ENCODE results near the gene RGL1. TPM values are rescaled to one million over a fixed set of nuclear protein-coding genes. Genes with fewer than 3 reads are reported as not detected.

RGL1 gene
- total RNA-seq, 1 donor from 2014 or later, result 5.9 TPM

- Mint-ChIP-seq H3K27me3 (no peaks in the 10 kb centered on the region), H3K4me1 (ENCODE audit: low read depth) (no peaks in the 10 kb centered on the region), H3K4me3 (ENCODE audit: low read depth) (no peak overlapping the region), H3K36me3 (ENCODE audit: insufficient read depth) (peaks cover 2% of the 10 kb centered on the region), H3K9me3 (ENCODE audit: low read depth) (no peaks in the 10 kb centered on the region), H3K27ac (no peak overlapping the region)
- DNase-seq (ENCODE audit: low spot score, unreplicated experiment), result no peak
- TF ChIP-seq CTCF (IDR thresholded peaks at IDR 0.05; ENCODE audit: unreplicated experiment), result no peak
Observed at GRCh38 chr1:183907070-183907469, 102.2 kb downstream of the RGL1 start.

DNA sequence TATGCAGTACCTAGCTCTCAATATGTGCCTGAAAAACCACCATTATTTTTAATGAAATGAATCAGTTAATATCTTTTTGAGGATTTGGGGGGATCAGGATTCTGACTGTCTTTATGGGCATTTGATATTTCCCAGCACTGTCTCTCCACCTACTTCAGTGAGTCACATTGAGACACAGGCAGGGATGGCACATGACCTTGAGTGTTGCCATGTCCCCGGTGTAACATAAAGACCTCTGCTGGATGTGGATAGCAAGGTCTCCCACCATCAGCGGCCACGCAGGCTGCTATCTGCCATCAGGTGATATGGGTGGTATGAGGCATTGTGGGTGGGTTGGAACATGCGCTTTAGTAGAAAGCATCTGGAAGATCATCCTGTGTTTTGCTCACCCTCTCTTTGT lies 103.2 kb downstream of the RGL1 start:
- Mint-ChIP-seq H3K9me3 (ENCODE audit: low read depth) (no peaks in the 10 kb centered on the region), H3K27me3 (no peaks in the 10 kb centered on the region), H3K27ac (no peak overlapping the region), H3K4me1 (ENCODE audit: low read depth) (no peaks in the 10 kb centered on the region), H3K4me3 (ENCODE audit: low read depth) (no peak overlapping the region), H3K36me3 (ENCODE audit: insufficient read depth) (peaks cover 5% of the 10 kb centered on the region)
- TF ChIP-seq CTCF (IDR thresholded peaks at IDR 0.05; ENCODE audit: unreplicated experiment), result no peak
- DNase-seq (ENCODE audit: low spot score, unreplicated experiment), result no peak

- no peak for DNase-seq (ENCODE audit: low spot score, unreplicated experiment)
- H3K4me1 Mint-ChIP-seq (ENCODE audit: low read depth), result peaks cover 2% of the 10 kb centered on the region
- TF ChIP-seq CTCF (IDR thresholded peaks at IDR 0.05; ENCODE audit: unreplicated experiment), result no peak
- no peak overlapping the region for H3K27ac Mint-ChIP-seq
- H3K36me3 Mint-ChIP-seq (ENCODE audit: insufficient read depth), result peaks cover 6% of the 10 kb centered on the region
- H3K4me3 Mint-ChIP-seq (ENCODE audit: low read depth), result no peak overlapping the region
- H3K27me3 Mint-ChIP-seq, result no peaks in the 10 kb centered on the region
- H3K9me3 Mint-ChIP-seq (ENCODE audit: low read depth), result no peaks in the 10 kb centered on the region
Observed at GRCh38 chr1:183909672-183910071, 104.8 kb downstream of the RGL1 start.

DNA sequence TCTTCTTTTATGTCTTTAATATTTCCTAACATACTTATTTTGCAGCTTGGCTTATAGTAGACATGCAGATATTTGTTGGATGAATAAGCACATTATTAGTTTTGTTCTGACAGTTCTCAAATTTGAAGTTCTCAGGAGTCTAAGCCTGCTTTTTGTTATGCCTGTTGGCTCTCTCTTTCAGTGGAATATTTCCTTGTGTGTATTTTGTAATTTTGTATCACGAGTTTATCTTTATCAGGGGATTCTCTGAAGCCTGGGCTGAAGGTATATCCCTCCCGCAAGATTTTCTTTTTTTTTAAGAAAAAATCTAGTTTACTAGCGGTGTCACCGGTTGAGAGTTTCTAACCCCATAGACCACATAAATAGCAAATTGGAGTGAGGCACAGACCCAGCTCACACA lies 105.9 kb downstream of the RGL1 start:
- no peak for TF ChIP-seq CTCF (IDR thresholded peaks at IDR 0.05; ENCODE audit: unreplicated experiment)
- H3K36me3 Mint-ChIP-seq (ENCODE audit: insufficient read depth), result peaks cover 5% of the 10 kb centered on the region
- H3K4me1 Mint-ChIP-seq (ENCODE audit: low read depth), result peaks cover 3% of the 10 kb centered on the region
- no peak for DNase-seq (ENCODE audit: low spot score, unreplicated experiment)
- H3K4me3 Mint-ChIP-seq (ENCODE audit: low read depth), result no peak overlapping the region
- no peaks in the 10 kb centered on the region for H3K9me3 Mint-ChIP-seq (ENCODE audit: low read depth)
- H3K27ac Mint-ChIP-seq, result no peak overlapping the region
- no peaks in the 10 kb centered on the region for H3K27me3 Mint-ChIP-seq

DNA sequence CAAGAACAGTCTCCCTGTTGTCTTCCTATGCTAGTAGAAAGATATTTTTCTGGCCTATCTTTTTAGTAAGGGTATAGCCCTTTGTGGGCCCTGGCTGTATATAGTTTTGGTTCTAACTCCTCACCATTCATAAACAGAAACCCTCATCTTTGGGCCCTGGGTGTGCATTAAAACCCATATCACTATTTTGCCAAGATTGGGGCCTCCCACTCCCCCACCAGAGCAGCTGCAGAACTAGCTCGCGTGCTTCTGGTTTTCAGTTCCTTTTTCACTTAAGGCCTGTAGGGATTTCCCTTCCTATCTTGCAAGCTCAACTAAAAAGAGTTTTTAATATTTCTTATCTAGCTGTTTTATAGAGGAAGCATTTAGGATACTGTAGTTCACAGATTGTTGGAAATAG lies 106.4 kb downstream of the RGL1 start:
- H3K36me3 Mint-ChIP-seq (ENCODE audit: insufficient read depth), result peaks cover 5% of the 10 kb centered on the region
- no peak for DNase-seq (ENCODE audit: low spot score, unreplicated experiment)
- H3K9me3 Mint-ChIP-seq (ENCODE audit: low read depth), result no peaks in the 10 kb centered on the region
- no peak overlapping the region for H3K4me3 Mint-ChIP-seq (ENCODE audit: low read depth)
- H3K27me3 Mint-ChIP-seq, result no peaks in the 10 kb centered on the region
- TF ChIP-seq CTCF (IDR thresholded peaks at IDR 0.05; ENCODE audit: unreplicated experiment), result no peak
- no peak overlapping the region for H3K27ac Mint-ChIP-seq
- peaks cover 4% of the 10 kb centered on the region for H3K4me1 Mint-ChIP-seq (ENCODE audit: low read depth)
